WTC11 (cell line): Measurements from ENCODE around the gene WDR5B. TPM values are rescaled to one million over a fixed set of nuclear protein-coding genes. Genes with fewer than 3 reads are reported as not detected.
"Not testable (repeated sequence)": the region's sequence is repeated elsewhere in the genome, so short reads cannot be mapped to it uniquely, and the experiment has no call there.

Experiments
- ATAC-seq: fragments of 200-7000 bp; cut with Tn5 transposase; 2 replicates; pipeline ENCODE4 v1.10.0; 2021; ENCODE audit warnings: mild to moderate bottlenecking, moderate library complexity
- CTCF ChIA-PET: fragments of 300-600 bp; sonication (Branson Sonifier 250); formaldehyde crosslinking; loops from one replicate; lab custom pipeline; 2021; ENCODE audit warnings: antibody characterized with exemption; lab: Charles Lee
- POLR2A ChIA-PET: fragments of 350-600 bp; sonication (Branson Sonifier 250); formaldehyde crosslinking; loops from one replicate; lab custom pipeline; 2021; ENCODE audit warnings: antibody characterized with exemption; lab: Charles Lee
- DNase-seq: peaks from one replicate; pipeline ENCODE4 v3.0.0; 2021; ENCODE audit warnings: low spot score
- H3K27ac Mint-ChIP-seq: 2 replicates; pipeline ENCODE4 v1.8.0; 2021; ENCODE audit warnings: mixed read lengths
- H3K27me3 Mint-ChIP-seq: 2 replicates; pipeline ENCODE4 v1.8.0; 2021; ENCODE audit warnings: low read depth, mild to moderate bottlenecking, moderate library complexity, mixed read lengths
- H3K36me3 Mint-ChIP-seq: 2 replicates; pipeline ENCODE4 v1.8.0; 2021; ENCODE audit warnings: mixed read lengths
- H3K4me1 Mint-ChIP-seq: 2 replicates; pipeline ENCODE4 v1.8.0; 2022; ENCODE audit warnings: mixed read lengths
- H3K4me3 Mint-ChIP-seq: 2 replicates; pipeline ENCODE4 v1.8.0; 2021; ENCODE audit warnings: mild to moderate bottlenecking, moderate library complexity, mixed read lengths
- H3K9me3 Mint-ChIP-seq: 2 replicates; pipeline ENCODE4 v1.8.0; 2021; ENCODE audit warnings: mixed read lengths
- ETV6 ChIP-seq: sonication (generic); formaldehyde crosslinking; IDR thresholded peaks from 2 replicates; pipeline ENCODE4 v1.8.1; 2022; ENCODE audit warnings: mild to moderate bottlenecking, missing genetic modification reagents
- GABPB1 ChIP-seq: sonication (generic); formaldehyde crosslinking; IDR thresholded peaks from 2 replicates; pipeline ENCODE4 v1.8.1; 2023; ENCODE audit warnings: mild to moderate bottlenecking, missing genetic modification reagents
- IRF2 ChIP-seq: sonication (generic); formaldehyde crosslinking; IDR thresholded peaks from 2 replicates; pipeline ENCODE4 v1.8.0; 2022; ENCODE audit warnings: low read depth, missing genetic modification reagents, borderline replicate concordance
- JUN ChIP-seq: sonication (generic); formaldehyde crosslinking; IDR thresholded peaks from 2 replicates; pipeline ENCODE4 v1.8.0; 2023; ENCODE audit warnings: mild to moderate bottlenecking, missing genetic modification reagents
- OVOL2 ChIP-seq: fragments of 250-450 bp; sonication (Bioruptor Pico); IDR thresholded peaks from 2 replicates; pipeline ENCODE4 v1.9.0; 2021; ENCODE audit warnings: mild to moderate bottlenecking, borderline replicate concordance
- PRDM15 ChIP-seq: sonication (generic); formaldehyde crosslinking; IDR thresholded peaks from 2 replicates; pipeline ENCODE4 v1.8.0; 2022; ENCODE audit warnings: missing genetic modification reagents
- PRRX2 ChIP-seq: fragments of 250-450 bp; sonication (Bioruptor Pico); IDR thresholded peaks from 2 replicates; pipeline ENCODE4 v1.8.0; 2021; ENCODE audit warnings: mild to moderate bottlenecking
- SMAD3 ChIP-seq: sonication (generic); formaldehyde crosslinking; IDR thresholded peaks from 2 replicates; pipeline ENCODE4 v1.8.0; 2022; ENCODE audit warnings: missing genetic modification reagents, mild to moderate bottlenecking, borderline replicate concordance
- USF2 ChIP-seq: sonication (generic); formaldehyde crosslinking; IDR thresholded peaks from 2 replicates; pipeline ENCODE4 v1.8.1; 2023; ENCODE audit warnings: mild to moderate bottlenecking, missing genetic modification reagents, moderate library complexity
- ZNF219 ChIP-seq: sonication (generic); formaldehyde crosslinking; IDR thresholded peaks from 2 replicates; pipeline ENCODE4 v1.8.0; 2023; ENCODE audit warnings: missing genetic modification reagents, mild to moderate bottlenecking, borderline replicate concordance
- ZNF396 ChIP-seq: fragments of 250-450 bp; sonication (Bioruptor Pico); IDR thresholded peaks from 2 replicates; pipeline ENCODE4 v1.8.0; 2021; ENCODE audit warnings: mild to moderate bottlenecking, moderate library complexity, borderline replicate concordance
- ZNF532 ChIP-seq: fragments of 250-450 bp; sonication (Bioruptor Pico); IDR thresholded peaks from 2 replicates; pipeline ENCODE4 v1.9.0; 2021; ENCODE audit warnings: mild to moderate bottlenecking, borderline replicate concordance
- total RNA-seq: library from RNA; stranded (reverse); gene quantifications from 3 replicates; pipeline ENCODE4 v1.2.3, GENCODE V29; 2021
- TF ChIP-seq, protein P1 (sequence below): sonication (generic); formaldehyde crosslinking; IDR thresholded peaks from 2 replicates; pipeline ENCODE4 v1.8.0; 2022; ENCODE audit warnings: mild to moderate bottlenecking, missing genetic modification reagents
- TF ChIP-seq, protein P2 (sequence below): sonication (generic); formaldehyde crosslinking; IDR thresholded peaks from 2 replicates; pipeline ENCODE4 v1.8.1; 2023; ENCODE audit warnings: mild to moderate bottlenecking, missing genetic modification reagents, borderline replicate concordance

The WDR5B gene
- total RNA-seq, 1 experiment from 2014 or later: 2.8 TPM

GRCh38 chr3:122365582-122366378 is 50.1 kb downstream of the WDR5B start:
- not testable (repeated sequence) for H3K27ac Mint-ChIP-seq
- H3K36me3 Mint-ChIP-seq: peaks cover 44% of the 10 kb centered on the region

DNA sequence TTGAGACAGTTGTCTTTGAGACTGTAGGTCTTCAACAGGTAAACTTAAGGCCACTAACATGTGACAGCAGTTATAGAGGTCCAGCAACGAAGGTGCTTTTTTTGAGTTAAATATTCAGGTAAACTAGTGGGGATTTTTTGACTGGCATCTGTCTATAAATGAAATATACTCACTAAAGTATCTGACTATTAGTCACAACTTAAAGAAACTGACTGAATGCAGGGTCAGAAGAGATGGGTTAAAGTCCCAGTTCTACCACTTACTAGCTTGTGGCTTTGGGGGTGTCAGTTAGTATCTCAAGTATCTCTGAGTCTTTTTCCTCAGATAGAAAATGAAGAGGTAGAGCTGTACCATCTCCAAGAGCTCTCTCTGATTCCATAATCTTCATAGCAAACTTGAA is 50.8 kb downstream of the WDR5B start:
- Mint-ChIP-seq H3K36me3 (peaks cover 47% of the 10 kb centered on the region), H3K27ac (no peak overlapping the region)

More at GRCh38 chr3:122365582-122366378, 50.1 kb downstream of the WDR5B start:
- H3K27me3 Mint-ChIP-seq, ATAC-seq, H3K4me1 Mint-ChIP-seq, H3K4me3 Mint-ChIP-seq, DNase-seq, POLR2A ChIA-PET, H3K9me3 Mint-ChIP-seq: not testable (repeated sequence)
- CTCF ChIA-PET: interaction anchor here (0.5 to 1.0 kb wide), 2 partner anchors 18 to 773 kb away, joined by 4 read pairs; partner anchors contain the start of gene FAM162A
- TF ChIP-seq GABPB1: peak; percentile 67

More for the DNA sequence above, 50.8 kb downstream of the WDR5B start:
- CTCF ChIA-PET: interaction anchor here (0.5 to 1.0 kb wide), 2 partner anchors 19 to 772 kb away, joined by 4 read pairs; partner anchors contain the start of gene FAM162A
- peaks cover 4% of the 10 kb centered on the region for H3K4me1 Mint-ChIP-seq
- DNase-seq (no peak), ATAC-seq (no peak)
- no peaks in the 10 kb centered on the region for H3K9me3 Mint-ChIP-seq
- H3K27me3 Mint-ChIP-seq: no peaks in the 10 kb centered on the region
- POLR2A ChIA-PET: no interaction called here
- TF ChIP-seq ETV6 (CRISPR knock-in tag) (no peak), ZNF396 (CRISPR knock-in tag) (no peak), IRF2 (no peak), JUN (no peak), PRRX2 (CRISPR knock-in tag) (no peak), OVOL2 (no peak), PRDM15 (CRISPR knock-in tag) (no peak), ZNF219 (no peak), ZNF532 (CRISPR knock-in tag) (no peak), SMAD3 (CRISPR knock-in tag) (no peak), USF2 (CRISPR knock-in tag) (no peak)
- TF ChIP-seq, protein P1, sequence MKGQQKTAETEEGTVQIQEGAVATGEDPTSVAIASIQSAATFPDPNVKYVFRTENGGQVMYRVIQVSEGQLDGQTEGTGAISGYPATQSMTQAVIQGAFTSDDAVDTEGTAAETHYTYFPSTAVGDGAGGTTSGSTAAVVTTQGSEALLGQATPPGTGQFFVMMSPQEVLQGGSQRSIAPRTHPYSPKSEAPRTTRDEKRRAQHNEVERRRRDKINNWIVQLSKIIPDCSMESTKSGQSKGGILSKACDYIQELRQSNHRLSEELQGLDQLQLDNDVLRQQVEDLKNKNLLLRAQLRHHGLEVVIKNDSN (CRISPR knock-in tag): no peak
- TF ChIP-seq, protein P2, sequence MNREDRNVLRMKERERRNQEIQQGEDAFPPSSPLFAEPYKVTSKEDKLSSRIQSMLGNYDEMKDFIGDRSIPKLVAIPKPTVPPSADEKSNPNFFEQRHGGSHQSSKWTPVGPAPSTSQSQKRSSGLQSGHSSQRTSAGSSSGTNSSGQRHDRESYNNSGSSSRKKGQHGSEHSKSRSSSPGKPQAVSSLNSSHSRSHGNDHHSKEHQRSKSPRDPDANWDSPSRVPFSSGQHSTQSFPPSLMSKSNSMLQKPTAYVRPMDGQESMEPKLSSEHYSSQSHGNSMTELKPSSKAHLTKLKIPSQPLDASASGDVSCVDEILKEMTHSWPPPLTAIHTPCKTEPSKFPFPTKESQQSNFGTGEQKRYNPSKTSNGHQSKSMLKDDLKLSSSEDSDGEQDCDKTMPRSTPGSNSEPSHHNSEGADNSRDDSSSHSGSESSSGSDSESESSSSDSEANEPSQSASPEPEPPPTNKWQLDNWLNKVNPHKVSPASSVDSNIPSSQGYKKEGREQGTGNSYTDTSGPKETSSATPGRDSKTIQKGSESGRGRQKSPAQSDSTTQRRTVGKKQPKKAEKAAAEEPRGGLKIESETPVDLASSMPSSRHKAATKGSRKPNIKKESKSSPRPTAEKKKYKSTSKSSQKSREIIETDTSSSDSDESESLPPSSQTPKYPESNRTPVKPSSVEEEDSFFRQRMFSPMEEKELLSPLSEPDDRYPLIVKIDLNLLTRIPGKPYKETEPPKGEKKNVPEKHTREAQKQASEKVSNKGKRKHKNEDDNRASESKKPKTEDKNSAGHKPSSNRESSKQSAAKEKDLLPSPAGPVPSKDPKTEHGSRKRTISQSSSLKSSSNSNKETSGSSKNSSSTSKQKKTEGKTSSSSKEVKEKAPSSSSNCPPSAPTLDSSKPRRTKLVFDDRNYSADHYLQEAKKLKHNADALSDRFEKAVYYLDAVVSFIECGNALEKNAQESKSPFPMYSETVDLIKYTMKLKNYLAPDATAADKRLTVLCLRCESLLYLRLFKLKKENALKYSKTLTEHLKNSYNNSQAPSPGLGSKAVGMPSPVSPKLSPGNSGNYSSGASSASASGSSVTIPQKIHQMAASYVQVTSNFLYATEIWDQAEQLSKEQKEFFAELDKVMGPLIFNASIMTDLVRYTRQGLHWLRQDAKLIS: no peak
- no peak overlapping the region for H3K4me3 Mint-ChIP-seq
